Measurements from ENCODE around the gene TAPT1. TPM values are rescaled to one million over a fixed set of nuclear protein-coding genes. Genes with fewer than 3 reads are reported as not detected.

The TAPT1 gene
- total RNA-seq, 1 experiment from 2014 or later, result 22.0 TPM

- no peaks in the 10 kb centered on the region for H3K9me3 Mint-ChIP-seq (ENCODE audit: unreplicated experiment)
- H3K36me3 Mint-ChIP-seq (ENCODE audit: insufficient read depth, unreplicated experiment), result no peaks in the 10 kb centered on the region
- no peaks in the 10 kb centered on the region for H3K4me1 Mint-ChIP-seq (ENCODE audit: insufficient read depth, unreplicated experiment)
- H3K27me3 Mint-ChIP-seq (ENCODE audit: insufficient read depth, unreplicated experiment), result peaks cover 67% of the 10 kb centered on the region
- TF ChIP-seq CTCF (IDR thresholded peaks at IDR 0.05; ENCODE audit: unreplicated experiment), result no peak
- intact Hi-C loops (cut with micrococcal nuclease), result no loop called here
- BruUV-seq (replicated peaks), result no TSS peak
- ChIA-PET POLR2A (no interaction called here), CTCF (no interaction called here)
- no peak for DNase-seq (ENCODE audit: unreplicated experiment)
- H3K27ac Mint-ChIP-seq (ENCODE audit: low read depth, unreplicated experiment), result no peak overlapping the region
- no peak overlapping the region for H3K4me3 Mint-ChIP-seq (ENCODE audit: unreplicated experiment)
These were observed 115.5 kb downstream of the TAPT1 start for GRCh38 chr4:16110661-16111290.

Other genes with a start within 250 kb of the TAPT1 start
- gene PROM1, start 142.4 kb downstream of the TAPT1 start, total RNA-seq (2022), result not detected in 2 replicates